Keratinocyte (primary cell): ENCODE data around the gene SHOC1.

Source experiments
- EZH2 ChIP-seq: IDR thresholded peaks from one replicate; pipeline ENCODE4 v1.6.1; 2012; ENCODE audit warnings: inconsistent platforms, mild to moderate bottlenecking, low read length, moderate library complexity
- TF ChIP-seq, protein P1 (sequence below), 3 experiments: IDR thresholded peaks in 1 of 3; conservative IDR thresholded peaks in 1 of 3; optimal IDR thresholded peaks in 1 of 3; 2 replicates in 2 of 3; 3 replicates in 1 of 3; pipeline versions ENCODE3 to v1.5.1; 2011; ENCODE audit warnings: low read length in 3 of 3, mild to moderate bottlenecking in 3 of 3, moderate library complexity in 2 of 3, control low read depth in 1 of 3, inconsistent platforms in 1 of 3; ENCODE audit not compliant: insufficient read depth in 2 of 3; ENCODE audit errors: extremely low read depth in 1 of 3

- TF ChIP-seq, protein P1, sequence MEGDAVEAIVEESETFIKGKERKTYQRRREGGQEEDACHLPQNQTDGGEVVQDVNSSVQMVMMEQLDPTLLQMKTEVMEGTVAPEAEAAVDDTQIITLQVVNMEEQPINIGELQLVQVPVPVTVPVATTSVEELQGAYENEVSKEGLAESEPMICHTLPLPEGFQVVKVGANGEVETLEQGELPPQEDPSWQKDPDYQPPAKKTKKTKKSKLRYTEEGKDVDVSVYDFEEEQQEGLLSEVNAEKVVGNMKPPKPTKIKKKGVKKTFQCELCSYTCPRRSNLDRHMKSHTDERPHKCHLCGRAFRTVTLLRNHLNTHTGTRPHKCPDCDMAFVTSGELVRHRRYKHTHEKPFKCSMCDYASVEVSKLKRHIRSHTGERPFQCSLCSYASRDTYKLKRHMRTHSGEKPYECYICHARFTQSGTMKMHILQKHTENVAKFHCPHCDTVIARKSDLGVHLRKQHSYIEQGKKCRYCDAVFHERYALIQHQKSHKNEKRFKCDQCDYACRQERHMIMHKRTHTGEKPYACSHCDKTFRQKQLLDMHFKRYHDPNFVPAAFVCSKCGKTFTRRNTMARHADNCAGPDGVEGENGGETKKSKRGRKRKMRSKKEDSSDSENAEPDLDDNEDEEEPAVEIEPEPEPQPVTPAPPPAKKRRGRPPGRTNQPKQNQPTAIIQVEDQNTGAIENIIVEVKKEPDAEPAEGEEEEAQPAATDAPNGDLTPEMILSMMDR (optimal IDR thresholded peaks at IDR 0.05 in 1 of 3, IDR thresholded peaks at IDR 0.05 in 1 of 3, conservative IDR thresholded peaks at IDR 0.05 in 1 of 3; ENCODE audit: extremely low read depth in 1 of 3, insufficient read depth in 2 of 3, low read length in 3 of 3): no peak
- no peak for TF ChIP-seq EZH2
These were observed 28.7 kb downstream of the SHOC1 start for GRCh38 chr9:111766066-111766465.
